GM19468 (cell line): Measurements from ENCODE around the gene CD200R1L.
"Not testable (repeated sequence)": the region's sequence is repeated elsewhere in the genome, so short reads cannot be mapped to it uniquely, and the experiment has no call there.

Experiments used
- ATAC-seq: cut with Tn5 transposase; IDR thresholded peaks from one replicate; pipeline ENCODE4 v1.9.1; 2021; ENCODE audit warnings: mild to moderate bottlenecking, moderate library complexity, moderate number of reproducible peaks; ENCODE audit not compliant: unreplicated experiment; ENCODE audit errors: extremely low read depth

Gene CD200R1L, protein sequence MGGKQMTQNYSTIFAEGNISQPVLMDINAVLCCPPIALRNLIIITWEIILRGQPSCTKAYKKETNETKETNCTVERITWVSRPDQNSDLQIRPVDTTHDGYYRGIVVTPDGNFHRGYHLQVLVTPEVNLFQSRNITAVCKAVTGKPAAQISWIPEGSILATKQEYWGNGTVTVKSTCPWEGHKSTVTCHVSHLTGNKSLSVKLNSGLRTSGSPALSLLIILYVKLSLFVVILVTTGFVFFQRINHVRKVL

DNA sequence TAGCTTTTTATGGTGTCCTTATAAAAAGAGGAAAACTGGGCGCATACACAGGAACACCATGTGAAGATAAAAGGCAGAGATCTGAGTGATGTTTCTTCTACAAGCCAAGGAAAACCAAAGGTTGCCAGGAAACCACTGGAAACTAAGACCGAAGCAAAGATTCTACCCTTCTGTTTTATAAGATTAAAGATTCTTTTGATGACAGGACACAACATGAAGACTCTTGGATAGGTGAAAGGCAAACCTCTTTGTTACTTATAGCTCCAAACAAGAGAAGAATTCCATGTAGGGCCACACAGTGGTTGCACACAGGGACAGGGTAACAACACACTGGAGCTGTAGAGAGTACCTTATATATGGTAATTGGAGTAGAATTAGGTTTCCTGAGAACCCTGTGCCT, at the start of gene CD200R1L:
Gene CD200R1L (minus strand): TSS at position 101 of the 400 bp plus-strand sequence. CDS start 17,497 bp downstream, outside the sequence.
- no peak for ATAC-seq

DNA sequence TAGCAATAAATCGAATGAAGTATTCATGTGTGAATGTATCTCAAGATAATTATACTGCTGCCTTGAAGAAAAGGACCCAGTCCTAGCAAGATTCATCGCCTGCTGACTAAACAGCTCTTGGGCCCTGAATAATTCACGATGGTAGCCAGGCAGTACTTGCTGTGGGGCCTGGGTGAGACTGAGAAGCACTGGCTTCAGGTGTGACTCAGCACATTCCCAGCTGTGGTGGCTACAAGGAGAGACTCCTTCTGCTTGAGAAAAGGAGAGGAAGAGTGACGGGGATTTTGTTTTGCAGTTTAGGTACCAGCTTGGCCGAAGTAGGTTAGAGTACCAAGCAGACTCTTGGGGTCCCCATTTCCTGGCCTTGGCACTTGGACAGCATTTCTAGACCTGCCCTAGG, 47.6 kb upstream of the CD200R1L start:
- ATAC-seq = no peak

DNA sequence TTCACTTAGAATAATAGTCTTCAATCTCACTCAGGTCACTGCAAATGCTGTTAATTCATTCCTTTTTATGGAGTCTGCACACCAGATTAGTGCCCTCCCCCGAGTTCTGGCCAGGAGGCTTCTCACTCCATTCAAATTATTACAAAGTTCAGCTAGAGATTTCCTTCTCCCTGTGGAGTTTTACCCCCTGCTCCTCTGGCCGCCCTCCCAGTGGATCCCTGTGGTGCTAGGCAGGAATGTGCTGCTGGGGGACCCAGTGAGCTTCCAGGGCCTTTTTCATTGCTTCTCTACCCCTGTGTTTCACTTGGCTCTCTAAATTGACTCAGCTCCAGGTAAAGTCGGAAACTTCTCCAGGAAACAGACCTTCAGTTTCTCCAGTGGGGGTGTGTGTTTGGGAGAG, 42.7 kb upstream of the CD200R1L start:
- ATAC-seq = no peak

DNA sequence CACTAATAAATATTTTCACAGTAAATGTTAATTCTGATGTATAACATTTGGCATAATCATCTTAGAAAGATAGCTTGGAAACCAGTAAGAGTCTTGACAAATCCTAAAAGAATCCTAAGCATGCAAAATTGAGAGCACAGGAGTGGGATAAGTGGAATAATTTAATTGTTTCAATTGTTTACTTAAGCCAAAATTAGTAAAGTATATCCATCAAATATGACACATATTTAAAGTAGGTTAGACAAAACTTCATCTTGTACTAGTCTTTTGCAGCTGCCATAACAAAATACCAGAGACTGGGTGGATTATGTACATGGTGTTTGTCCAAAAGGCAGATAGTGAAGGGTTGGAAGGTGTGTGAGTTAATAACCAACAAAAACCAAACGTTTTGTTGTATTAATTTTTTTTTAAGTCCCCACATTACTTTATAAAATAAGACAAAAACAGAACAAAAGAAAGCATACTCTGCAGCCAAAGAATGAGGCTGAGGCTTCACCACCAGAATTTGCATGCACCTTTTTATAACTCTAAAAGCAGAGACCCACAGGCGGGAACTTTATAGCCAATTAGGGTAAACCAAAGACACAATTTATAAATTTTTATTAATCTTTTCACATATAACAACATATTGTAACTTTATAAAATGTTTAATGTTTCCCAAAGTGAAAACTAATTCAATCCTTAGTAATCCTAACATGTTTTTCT, 41.9 kb upstream of the CD200R1L start:
- ATAC-seq = no peak

GRCh38 chr3:112884678-112885290, 38.1 kb upstream of the CD200R1L start:
- ATAC-seq = no peak

DNA sequence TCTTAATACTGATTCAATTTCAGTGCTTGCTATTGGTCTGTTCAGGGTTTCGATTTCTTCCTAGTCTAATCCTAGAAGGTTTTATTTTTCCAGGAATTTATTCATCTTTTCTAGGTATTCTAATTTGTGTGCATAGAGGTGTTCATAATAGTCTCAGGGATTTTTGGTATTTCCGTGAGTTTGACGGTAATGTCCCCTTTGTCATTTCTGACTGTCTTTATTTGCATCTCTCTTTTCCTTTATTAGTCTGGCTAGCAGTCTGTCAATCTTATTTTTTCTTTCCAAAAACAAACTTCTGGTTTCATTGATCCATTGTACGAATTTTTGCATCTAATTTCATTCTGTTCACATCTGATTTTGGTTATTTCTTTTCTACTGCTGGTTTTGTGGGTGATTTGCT, 35.2 kb upstream of the CD200R1L start:
- no peak for ATAC-seq

- no peak for ATAC-seq
These were observed 28.9 kb upstream of the CD200R1L start for GRCh38 chr3:112875561-112875960.

GRCh38 chr3:112874725-112875124, 28.1 kb upstream of the CD200R1L start:
- no peak for ATAC-seq

GRCh38 chr3:112873632-112874031, 27.0 kb upstream of the CD200R1L start:
- no peak for ATAC-seq

DNA sequence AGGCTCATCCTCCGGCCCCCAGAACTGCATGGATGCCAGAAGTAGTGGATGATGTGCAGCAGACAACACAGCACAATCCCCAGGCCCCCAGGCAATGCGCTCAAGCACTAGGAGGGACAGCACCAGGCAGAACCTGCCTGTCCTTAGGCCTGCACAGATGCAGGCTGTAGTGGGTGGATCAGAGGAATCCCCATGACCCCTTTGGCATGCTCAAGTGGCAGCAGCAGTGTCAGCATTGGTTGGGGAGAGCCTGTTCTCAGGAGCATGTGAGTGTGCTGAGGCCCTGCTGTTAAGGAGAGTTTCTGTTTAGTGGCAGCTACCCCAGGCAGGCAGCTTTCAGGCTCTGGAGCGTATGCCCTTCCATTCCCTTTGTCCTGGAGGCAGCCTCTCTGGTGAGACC, 25.1 kb upstream of the CD200R1L start:
- no peak for ATAC-seq

GRCh38 chr3:112865757-112866156, 19.1 kb upstream of the CD200R1L start:
- no peak for ATAC-seq

DNA sequence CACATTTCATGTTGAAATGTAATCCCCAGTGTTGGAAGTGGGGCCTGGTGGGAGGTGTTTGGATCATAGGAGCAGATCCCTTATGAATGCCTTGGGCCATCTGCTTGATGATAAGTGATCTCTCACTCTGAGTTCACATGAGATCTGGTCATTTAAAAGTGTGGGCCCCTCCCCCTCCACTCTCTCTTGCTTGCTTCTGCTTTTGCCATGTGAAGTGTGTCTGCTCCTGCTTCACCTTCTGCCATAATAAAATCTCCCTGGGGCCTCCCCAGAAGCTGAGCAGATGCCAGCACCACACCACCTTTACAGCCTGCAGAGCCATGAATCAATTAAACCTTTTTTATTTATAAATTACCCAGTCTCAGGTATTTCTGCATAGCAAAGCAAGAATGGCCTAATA, 14.2 kb upstream of the CD200R1L start:
- ATAC-seq = no peak

DNA sequence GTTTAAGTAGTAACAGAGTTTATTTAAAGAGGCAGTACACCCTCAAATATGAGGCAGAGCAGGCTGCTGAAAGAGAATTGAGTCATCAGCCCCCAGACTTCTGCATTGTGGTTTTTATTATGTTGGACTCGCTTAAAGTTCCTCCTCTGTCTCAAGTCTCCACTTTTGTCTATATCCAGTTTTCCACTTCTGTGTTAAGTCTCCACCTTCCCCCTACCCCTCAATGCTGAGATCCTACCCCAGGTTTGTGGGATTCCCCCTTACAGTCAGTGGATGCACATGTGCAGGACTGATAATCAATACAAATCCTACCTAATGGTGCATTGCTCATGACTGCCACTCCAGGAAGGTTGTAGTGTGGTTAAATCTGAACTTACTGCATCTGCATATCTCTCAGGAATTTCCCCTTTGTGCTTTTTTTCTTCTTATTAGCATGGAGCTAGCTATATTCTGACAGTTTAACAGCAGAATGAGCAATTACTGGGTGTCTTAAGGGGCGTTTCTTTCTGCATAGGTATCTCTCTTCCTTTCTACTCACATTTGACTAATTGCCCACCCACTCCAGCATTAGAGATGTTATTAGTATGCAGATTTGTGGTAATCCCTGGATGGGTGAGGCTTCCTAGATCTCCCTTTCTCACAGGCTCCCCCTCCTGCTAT, 11.9 kb upstream of the CD200R1L start:
- ATAC-seq = no peak

GRCh38 chr3:112857526-112857925, 10.9 kb upstream of the CD200R1L start:
- ATAC-seq = no peak

DNA sequence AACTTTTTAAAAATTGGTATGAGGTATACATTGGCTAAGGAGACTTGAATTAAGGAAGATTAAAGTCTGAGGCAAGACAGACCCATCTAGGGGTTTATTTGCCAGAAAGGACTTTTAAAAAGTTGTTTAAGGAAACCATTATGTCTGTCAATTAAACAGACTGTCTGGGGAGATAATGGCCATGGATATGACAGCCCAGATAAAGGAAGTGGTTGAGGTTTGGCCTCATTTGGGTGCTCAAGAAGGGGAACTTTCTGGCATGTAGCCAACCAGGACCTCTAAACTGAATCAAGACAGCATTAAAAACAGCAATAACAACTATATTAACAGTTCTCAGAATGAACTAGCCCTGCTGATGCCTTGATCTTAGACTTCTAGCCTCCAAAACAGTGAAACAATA, 9.9 kb upstream of the CD200R1L start:
- no peak for ATAC-seq

GRCh38 chr3:112855883-112856282, 9.2 kb upstream of the CD200R1L start:
- ATAC-seq = no peak

DNA sequence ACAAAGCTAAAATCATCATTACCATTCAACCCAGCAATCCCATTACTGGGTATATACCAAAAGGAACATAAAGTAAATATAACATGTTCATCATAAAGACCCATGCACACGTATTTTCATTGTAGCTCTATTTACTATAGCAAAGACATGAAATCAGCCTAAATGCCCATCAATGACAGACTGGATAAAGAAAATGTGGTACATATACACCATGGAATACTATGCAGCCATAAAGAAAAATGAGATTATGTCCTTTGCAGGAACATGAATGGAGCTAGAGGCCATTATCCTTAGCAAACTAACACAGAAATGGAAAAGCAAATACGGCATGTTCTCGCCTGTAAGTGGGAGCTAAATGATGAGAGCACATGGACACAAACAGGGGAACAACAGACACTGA, 8.4 kb upstream of the CD200R1L start:
- not testable (repeated sequence) for ATAC-seq

DNA sequence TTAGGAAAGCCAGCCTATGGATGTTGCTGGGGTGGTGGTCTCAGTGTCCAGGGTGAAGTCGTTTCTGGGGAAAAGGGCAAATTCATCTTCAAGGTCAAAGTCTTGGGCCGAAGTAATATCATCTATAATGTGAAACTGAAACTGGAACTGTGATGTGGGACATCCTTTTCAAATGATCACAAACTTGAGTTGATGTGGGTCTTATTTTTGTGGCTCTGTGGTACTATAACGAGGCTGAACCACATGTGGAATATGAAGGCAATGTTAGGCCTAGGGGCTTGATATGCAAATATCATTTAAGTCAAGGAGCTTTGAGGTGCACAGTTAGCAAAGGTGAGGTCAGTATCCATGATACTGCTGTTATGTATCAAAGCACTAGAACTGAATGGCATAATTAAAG, 1.5 kb upstream of the CD200R1L start:
- no peak for ATAC-seq

DNA sequence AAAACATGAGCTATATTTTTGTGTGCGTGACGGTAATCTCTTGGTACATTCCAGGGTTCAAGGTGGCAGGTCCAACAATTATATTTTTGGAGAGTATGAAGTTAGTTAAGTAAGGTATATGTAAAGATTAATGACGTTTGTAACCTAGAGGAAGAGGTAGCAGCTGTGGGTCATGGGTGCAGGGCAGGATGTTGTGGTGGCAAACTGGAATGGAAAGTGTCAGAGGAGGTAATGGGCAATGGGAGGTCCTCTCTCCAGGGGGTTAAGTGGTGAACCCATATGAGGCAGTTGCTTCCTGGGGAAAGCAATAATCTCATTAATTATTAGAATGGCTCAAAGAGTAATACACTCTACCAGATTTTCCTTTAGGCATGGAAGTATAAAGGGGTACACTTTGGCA, 1.0 kb upstream of the CD200R1L start:
- ATAC-seq = no peak

DNA sequence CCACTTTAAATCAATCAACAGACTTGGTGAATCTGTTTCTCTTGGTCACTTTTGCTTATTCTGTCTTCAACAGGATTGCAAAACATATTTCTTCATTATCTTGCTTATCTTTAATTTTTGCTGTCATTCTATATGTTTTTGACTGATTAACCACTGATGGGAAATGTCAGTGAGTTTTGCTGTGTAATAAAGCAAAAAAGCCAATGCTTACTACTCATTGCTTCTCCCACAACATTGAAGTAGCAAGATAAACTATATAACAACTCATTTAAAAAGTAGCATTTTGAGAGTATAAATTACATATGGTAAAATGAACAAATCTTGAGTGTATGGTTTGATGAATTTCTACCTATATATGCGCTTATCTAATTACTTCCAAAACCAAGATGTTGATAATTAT, 892 bp downstream of the CD200R1L start:
- no peak for ATAC-seq

- ATAC-seq = no peak
These were observed 17.6 kb downstream of the CD200R1L start for GRCh38 chr3:112829046-112829445.
